Osteoblast (primary cell): ENCODE measurements around the gene TPRN. TPM values are rescaled to one million over a fixed set of nuclear protein-coding genes. Genes with fewer than 3 reads are reported as not detected.

ENCODE experiments used
- DNase-seq: peaks from one replicate; pipeline ENCODE4 v3.0.0; 2011; ENCODE audit warnings: low spot score, mixed read lengths; ENCODE audit not compliant: insufficient read length; ENCODE audit errors: missing footprints
- H2AFZ ChIP-seq: 2 replicates; pipeline ENCODE4 v1.6.0; 2011; ENCODE audit warnings: mild to moderate bottlenecking, low read length
- H3K27ac ChIP-seq: 2 replicates; pipeline ENCODE4 v1.5.1; 2011; ENCODE audit warnings: mild to moderate bottlenecking, low read depth, low read length, moderate library complexity
- H3K27me3 ChIP-seq: 2 replicates; pipeline ENCODE4 v1.6.0; 2012; ENCODE audit warnings: mild to moderate bottlenecking, control low read depth, inconsistent platforms, low read length, moderate library complexity; ENCODE audit not compliant: insufficient read depth
- H3K36me3 ChIP-seq: 2 replicates; pipeline ENCODE4 v1.5.1; 2011; ENCODE audit warnings: mild to moderate bottlenecking, low read length, control low read depth, moderate library complexity; ENCODE audit not compliant: insufficient read depth
- H3K4me1 ChIP-seq: 2 replicates; pipeline ENCODE4 v1.5.1; 2011; ENCODE audit warnings: mild to moderate bottlenecking, low read length, control low read depth, moderate library complexity; ENCODE audit not compliant: insufficient read depth
- H3K4me2 ChIP-seq: 2 replicates; pipeline ENCODE4 v1.6.0; 2011; ENCODE audit warnings: mild to moderate bottlenecking, low read length; ENCODE audit not compliant: insufficient read depth
- H3K4me3 ChIP-seq: fragments of 200-600 bp; sonication (generic); 3 replicates; pipeline ENCODE4 v1.5.1; 2012; ENCODE audit warnings: mild to moderate bottlenecking, low read length, inconsistent platforms; ENCODE audit not compliant: insufficient read depth
- H3K79me2 ChIP-seq: 2 replicates; pipeline ENCODE4 v1.6.0; 2012; ENCODE audit warnings: mild to moderate bottlenecking, low read length, control low read depth, inconsistent platforms; ENCODE audit not compliant: insufficient read depth
- H3K9me3 ChIP-seq: 2 replicates; pipeline ENCODE4 v1.5.1; 2011; ENCODE audit warnings: low read depth, low read length, control low read depth
- H4K20me1 ChIP-seq: 2 replicates; pipeline ENCODE4 v1.6.0; 2012; ENCODE audit warnings: mild to moderate bottlenecking, low read length, control low read depth; ENCODE audit not compliant: insufficient read depth
- total RNA-seq: library from RNA; depleted of rRNA; stranded (reverse); fragments of >200 nt; gene quantifications from 2 replicates; pipeline ENCODE4 v1.2.3, GENCODE V29; 2012
- TF ChIP-seq, protein P1 (sequence below): IDR thresholded peaks from 2 replicates; pipeline ENCODE4 v1.5.1; 2011; ENCODE audit warnings: mild to moderate bottlenecking, low read depth, low read length, moderate library complexity; ENCODE audit errors: extremely low read depth

TPRN gene
- total RNA-seq, 1 donor: 10.5 TPM

DNA sequence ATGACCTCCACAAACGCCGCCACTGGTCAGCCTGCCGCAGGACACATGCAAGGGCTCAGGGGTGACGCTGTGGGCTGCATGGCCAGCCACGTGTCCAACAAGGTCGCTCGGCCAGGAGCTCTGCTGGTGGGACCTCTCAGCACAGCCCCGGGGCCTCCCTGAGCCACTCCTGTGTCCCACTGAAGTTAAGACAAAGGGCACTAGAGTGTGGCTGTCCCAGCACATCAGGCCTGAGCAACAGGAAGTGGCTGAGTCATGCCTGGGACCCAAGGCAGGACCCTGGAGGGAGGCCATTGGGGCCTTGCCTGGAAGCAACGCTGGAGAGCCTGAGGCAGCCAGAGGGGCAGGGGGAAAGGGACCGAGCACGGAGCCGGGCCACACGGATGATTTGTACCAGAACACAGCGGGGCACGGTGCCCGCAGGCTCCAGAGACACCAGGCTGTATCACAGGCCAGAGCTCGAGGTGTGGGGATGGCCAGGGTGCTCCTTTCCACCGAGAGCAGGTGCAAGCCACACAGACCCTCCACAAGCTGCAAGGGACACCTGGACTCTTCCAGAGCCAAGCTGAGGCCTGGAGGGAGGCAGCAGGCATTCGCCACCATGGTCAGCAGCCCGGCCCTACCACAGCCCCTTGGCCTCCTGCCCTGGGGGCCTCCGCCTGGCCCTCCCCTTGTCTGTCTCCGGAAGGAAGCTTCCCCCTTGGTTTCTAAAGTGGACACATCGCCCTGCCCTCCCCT, 22.2 kb downstream of the TPRN start:
- TF ChIP-seq, protein P1, sequence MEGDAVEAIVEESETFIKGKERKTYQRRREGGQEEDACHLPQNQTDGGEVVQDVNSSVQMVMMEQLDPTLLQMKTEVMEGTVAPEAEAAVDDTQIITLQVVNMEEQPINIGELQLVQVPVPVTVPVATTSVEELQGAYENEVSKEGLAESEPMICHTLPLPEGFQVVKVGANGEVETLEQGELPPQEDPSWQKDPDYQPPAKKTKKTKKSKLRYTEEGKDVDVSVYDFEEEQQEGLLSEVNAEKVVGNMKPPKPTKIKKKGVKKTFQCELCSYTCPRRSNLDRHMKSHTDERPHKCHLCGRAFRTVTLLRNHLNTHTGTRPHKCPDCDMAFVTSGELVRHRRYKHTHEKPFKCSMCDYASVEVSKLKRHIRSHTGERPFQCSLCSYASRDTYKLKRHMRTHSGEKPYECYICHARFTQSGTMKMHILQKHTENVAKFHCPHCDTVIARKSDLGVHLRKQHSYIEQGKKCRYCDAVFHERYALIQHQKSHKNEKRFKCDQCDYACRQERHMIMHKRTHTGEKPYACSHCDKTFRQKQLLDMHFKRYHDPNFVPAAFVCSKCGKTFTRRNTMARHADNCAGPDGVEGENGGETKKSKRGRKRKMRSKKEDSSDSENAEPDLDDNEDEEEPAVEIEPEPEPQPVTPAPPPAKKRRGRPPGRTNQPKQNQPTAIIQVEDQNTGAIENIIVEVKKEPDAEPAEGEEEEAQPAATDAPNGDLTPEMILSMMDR: no peak
- DNase-seq: peak; percentile 90
- H3K36me3 ChIP-seq: peaks cover 15% of the 10 kb centered on the region

DNA sequence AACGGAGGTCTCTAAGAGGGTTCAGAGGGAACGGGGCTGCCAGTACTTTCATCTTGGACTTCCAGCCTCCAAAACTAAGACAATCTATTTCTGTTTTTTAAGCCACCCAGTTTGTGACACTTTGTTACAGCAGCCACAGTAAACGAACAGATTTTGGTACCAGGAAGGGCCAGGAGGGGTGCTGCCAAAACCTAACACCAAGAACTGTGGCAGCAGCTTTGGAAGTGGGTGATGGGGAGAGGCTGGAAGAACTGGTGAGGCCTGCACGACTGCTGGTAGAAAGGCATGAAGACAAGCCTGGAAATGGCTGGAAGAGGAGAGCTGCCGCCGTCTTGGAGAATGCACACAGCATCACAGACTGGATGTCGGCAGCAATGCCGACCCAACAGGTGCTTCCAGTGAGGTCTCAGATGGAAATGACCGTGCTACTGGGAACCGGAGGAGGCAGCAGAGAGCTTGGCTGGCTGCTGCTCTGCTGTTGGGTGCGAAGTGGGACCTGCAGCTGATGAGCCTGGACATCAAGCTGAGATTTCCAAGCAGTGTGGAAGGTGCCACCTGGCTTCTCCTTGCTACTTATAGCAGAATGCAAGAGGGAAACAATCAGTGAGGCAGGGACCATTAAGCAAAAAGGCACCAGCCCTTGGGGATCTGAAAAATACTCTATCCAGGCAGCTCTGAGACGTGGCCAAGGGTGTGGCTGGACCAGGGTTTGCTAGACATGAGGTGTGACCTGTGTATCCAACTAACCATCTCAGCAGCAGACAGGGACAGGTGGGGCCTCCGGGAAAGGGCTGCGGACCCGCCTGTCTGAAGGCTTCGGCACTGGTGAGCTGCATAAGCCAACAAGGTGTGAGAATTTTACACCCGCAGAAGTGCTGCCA, 24.0 kb downstream of the TPRN start:
- no peak overlapping the region for H2AFZ ChIP-seq
- H3K36me3 ChIP-seq: peaks cover 5% of the 10 kb centered on the region
- H3K79me2 ChIP-seq: no peaks in the 10 kb centered on the region
- peak; percentile 99 for DNase-seq
- peaks cover 12% of the 10 kb centered on the region for H4K20me1 ChIP-seq
- no peaks in the 10 kb centered on the region for H3K27me3 ChIP-seq
- TF ChIP-seq, protein P1: peak; percentile 59
- no peak overlapping the region for H3K27ac ChIP-seq
- H3K9me3 ChIP-seq: no peaks in the 10 kb centered on the region
- no peak overlapping the region for H3K4me3 ChIP-seq
- no peak overlapping the region for H3K4me2 ChIP-seq
- no peaks in the 10 kb centered on the region for H3K4me1 ChIP-seq

More for the DNA sequence above, 22.2 kb downstream of the TPRN start:
- no peak overlapping the region for H2AFZ ChIP-seq
- no peaks in the 10 kb centered on the region for H3K79me2 ChIP-seq
- no peak overlapping the region for H3K4me2 ChIP-seq
- H3K4me1 ChIP-seq: no peaks in the 10 kb centered on the region
- H3K27me3 ChIP-seq: no peaks in the 10 kb centered on the region
- no peak overlapping the region for H3K27ac ChIP-seq
- peaks cover 12% of the 10 kb centered on the region for H4K20me1 ChIP-seq
- H3K4me3 ChIP-seq: no peak overlapping the region
- H3K9me3 ChIP-seq: no peaks in the 10 kb centered on the region

DNA sequence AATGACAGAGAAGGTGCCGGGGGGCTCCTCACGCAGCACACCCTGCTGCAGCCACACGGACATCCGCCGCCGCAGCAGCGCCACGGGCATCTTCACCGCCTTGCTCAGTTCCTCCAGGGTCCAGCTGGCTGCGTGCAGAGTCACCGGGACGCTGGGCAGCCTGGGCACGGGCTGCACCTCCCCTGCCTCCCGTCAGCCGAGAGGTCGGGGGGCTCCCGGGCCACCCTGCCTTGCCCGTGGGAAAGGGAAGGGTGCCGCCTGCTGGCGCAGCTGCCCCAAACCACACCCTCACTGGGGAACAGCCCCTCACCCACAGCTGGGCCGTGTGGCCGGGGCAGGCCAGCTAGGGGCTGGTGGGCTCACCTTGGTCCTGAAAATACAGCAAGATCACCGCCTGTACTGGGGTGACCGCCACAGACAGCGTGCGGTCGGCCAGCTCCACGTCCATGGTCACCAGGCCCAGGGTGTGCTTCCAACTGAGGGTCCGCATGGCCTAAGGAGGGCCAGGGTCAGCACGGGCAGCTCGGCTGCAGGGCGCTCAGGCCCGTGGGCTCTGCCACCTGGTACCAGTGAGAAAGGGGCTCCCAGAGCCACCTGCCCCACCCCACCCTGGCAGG, 25.1 kb downstream of the TPRN start:
- H3K27ac ChIP-seq: no peak overlapping the region

More for the DNA sequence above, 25.1 kb downstream of the TPRN start:
- Histone ChIP-seq H3K4me2 (no peak overlapping the region), H3K79me2 (no peaks in the 10 kb centered on the region), H3K27me3 (peaks cover 6% of the 10 kb centered on the region), H3K4me3 (no peak overlapping the region), H2AFZ (no peak overlapping the region), H3K4me1 (no peaks in the 10 kb centered on the region), H3K36me3 (peaks cover 5% of the 10 kb centered on the region), H4K20me1 (peaks cover 12% of the 10 kb centered on the region), H3K9me3 (no peaks in the 10 kb centered on the region)
- TF ChIP-seq, protein P1: no peak
- DNase-seq: peak; percentile 93
